ENCODE results near the gene FGB. TPM values are rescaled to one million over a fixed set of nuclear protein-coding genes. Genes with fewer than 3 reads are reported as not detected.

The FGB gene
- total and polyA plus RNA-seq, 2 of the 13 experiments (the other 11 are each of a cell fraction or from before 2014, with no cell fraction given), result 226 to 784 TPM

- no peak for TF ChIP-seq PRDM15 (CRISPR knock-in tag; IDR thresholded peaks at IDR 0.05)
- no peak for TF ChIP-seq ZNF138 (CRISPR knock-in tag; IDR thresholded peaks at IDR 0.05; ENCODE audit: low read depth)
- no peak for TF ChIP-seq ZNF597 (CRISPR knock-in tag; IDR thresholded peaks at IDR 0.05)
- 0 out of 2 replicates have a peak, but pooled peaks have one; percentile 59 for TF ChIP-seq ZNF558 (CRISPR knock-in tag; IDR thresholded peaks at IDR 0.05; ENCODE audit: borderline replicate concordance)
- TF ChIP-seq RNF219 (CRISPR knock-in tag; IDR thresholded peaks at IDR 0.05), result no peak
- no peak for TF ChIP-seq FOXC1 (CRISPR knock-in tag; IDR thresholded peaks at IDR 0.05; ENCODE audit: borderline replicate concordance)
- peak; percentile 64; the same call in 1 of the 2 replicates for TF ChIP-seq KDM4B (CRISPR knock-in tag; IDR thresholded peaks at IDR 0.05)
- no peak; the same call in 1 of the 2 replicates for TF ChIP-seq ZNF574 (CRISPR knock-in tag; IDR thresholded peaks at IDR 0.05)
- TF ChIP-seq RXRB (CRISPR knock-in tag; IDR thresholded peaks at IDR 0.05; ENCODE audit: borderline replicate concordance), result peak; percentile 99
- no peak for TF ChIP-seq CTCF (CRISPR knock-in tag; IDR thresholded peaks at IDR 0.05)
- peak; percentile 82 for TF ChIP-seq THAP11 (CRISPR knock-in tag; IDR thresholded peaks at IDR 0.05)
- TF ChIP-seq SMARCE1 (IDR thresholded peaks at IDR 0.05; ENCODE audit: borderline replicate concordance), result no peak
- no peak for TF ChIP-seq FOXM1 (CRISPR knock-in tag; IDR thresholded peaks at IDR 0.05)
- peak; percentile 92 for TF ChIP-seq ESRRA (CRISPR knock-in tag; IDR thresholded peaks at IDR 0.05; ENCODE audit: low read depth)
- TF ChIP-seq, protein P1, sequence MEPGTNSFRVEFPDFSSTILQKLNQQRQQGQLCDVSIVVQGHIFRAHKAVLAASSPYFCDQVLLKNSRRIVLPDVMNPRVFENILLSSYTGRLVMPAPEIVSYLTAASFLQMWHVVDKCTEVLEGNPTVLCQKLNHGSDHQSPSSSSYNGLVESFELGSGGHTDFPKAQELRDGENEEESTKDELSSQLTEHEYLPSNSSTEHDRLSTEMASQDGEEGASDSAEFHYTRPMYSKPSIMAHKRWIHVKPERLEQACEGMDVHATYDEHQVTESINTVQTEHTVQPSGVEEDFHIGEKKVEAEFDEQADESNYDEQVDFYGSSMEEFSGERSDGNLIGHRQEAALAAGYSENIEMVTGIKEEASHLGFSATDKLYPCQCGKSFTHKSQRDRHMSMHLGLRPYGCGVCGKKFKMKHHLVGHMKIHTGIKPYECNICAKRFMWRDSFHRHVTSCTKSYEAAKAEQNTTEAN (CRISPR knock-in tag; conservative IDR thresholded peaks at IDR 0.05), result peak; percentile 99
Measured at GRCh38 chr4:154617820-154618317, 55.1 kb downstream of the FGB start (continued).
